ENCODE results near the gene PDE4D. TPM values are rescaled to one million over a fixed set of nuclear protein-coding genes. Genes with fewer than 3 reads are reported as not detected.

Gene PDE4D
- total RNA-seq, 1 donor from 2014 or later: 2.3 TPM

- H3K4me3 ChIP-seq: no peak overlapping the region
- H3K27me3 ChIP-seq: no peaks in the 10 kb centered on the region
- no peaks in the 10 kb centered on the region for H3K36me3 ChIP-seq
- Mint-ChIP-seq H3K9me3 (no peaks in the 10 kb centered on the region), H3K4me3 (no peak overlapping the region), H3K36me3 (no peaks in the 10 kb centered on the region), H3K4me1 (peaks cover 8% of the 10 kb centered on the region), H3K27me3 (ENCODE audit: insufficient read depth, low read depth) (peaks cover 2% of the 10 kb centered on the region), H3K27ac (no peak overlapping the region)
- H3K79me2 ChIP-seq (ENCODE audit: low read depth): no peaks in the 10 kb centered on the region
- H3K4me1 ChIP-seq: peaks cover 6% of the 10 kb centered on the region
- no peaks in the 10 kb centered on the region for H4K20me1 ChIP-seq (ENCODE audit: low read depth)
- H2AFZ ChIP-seq (replicated peaks): no peak overlapping the region
- H3F3A ChIP-seq (ENCODE audit: low read depth): no peaks in the 10 kb centered on the region
- H3K9ac ChIP-seq: no peak overlapping the region
- H3K9me3 ChIP-seq (ENCODE audit: low read depth): no peaks in the 10 kb centered on the region
- DNase-seq (ENCODE audit: low spot score): no peak
- no peak overlapping the region for H3K27ac ChIP-seq
- no peak overlapping the region for H3K4me2 ChIP-seq
- no peak for TF ChIP-seq EZH2 (IDR thresholded peaks at IDR 0.05)
- no peak for TF ChIP-seq CTCF (IDR thresholded peaks at IDR 0.05)
- TF ChIP-seq EZH2phosphoT487 (IDR thresholded peaks at IDR 0.05): no peak
Measured at GRCh38 chr5:59267033-59267432, 626.5 kb downstream of the PDE4D start.

- Histone ChIP-seq H3K4me1 (peaks cover 6% of the 10 kb centered on the region), H4K20me1 (ENCODE audit: low read depth) (no peaks in the 10 kb centered on the region), H3K27me3 (no peaks in the 10 kb centered on the region), H3K36me3 (no peaks in the 10 kb centered on the region), H3K9ac (no peak overlapping the region), H2AFZ (replicated peaks) (no peak overlapping the region), H3K4me2 (no peak overlapping the region), H3K27ac (no peak overlapping the region), H3F3A (ENCODE audit: low read depth) (no peaks in the 10 kb centered on the region), H3K4me3 (no peak overlapping the region), H3K9me3 (ENCODE audit: low read depth) (no peaks in the 10 kb centered on the region), H3K79me2 (ENCODE audit: low read depth) (no peaks in the 10 kb centered on the region)
- Mint-ChIP-seq H3K4me1 (peaks cover 8% of the 10 kb centered on the region), H3K27ac (no peak overlapping the region), H3K27me3 (ENCODE audit: insufficient read depth, low read depth) (peaks cover 2% of the 10 kb centered on the region), H3K9me3 (no peaks in the 10 kb centered on the region), H3K36me3 (no peaks in the 10 kb centered on the region), H3K4me3 (no peak overlapping the region)
- DNase-seq (ENCODE audit: low spot score): no peak
- TF ChIP-seq EZH2 (IDR thresholded peaks at IDR 0.05): no peak
Measured at GRCh38 chr5:59266410-59266809, 627.1 kb downstream of the PDE4D start.

GRCh38 chr5:59264639-59265245, 628.8 kb downstream of the PDE4D start:
- Histone ChIP-seq H3K27ac (no peak overlapping the region), H3K4me1 (peaks cover 6% of the 10 kb centered on the region), H3K79me2 (ENCODE audit: low read depth) (no peaks in the 10 kb centered on the region), H3K4me3 (no peak overlapping the region), H3K4me2 (no peak overlapping the region), H3K27me3 (no peaks in the 10 kb centered on the region), H3K36me3 (no peaks in the 10 kb centered on the region), H3F3A (ENCODE audit: low read depth) (no peaks in the 10 kb centered on the region), H3K9ac (no peak overlapping the region), H4K20me1 (ENCODE audit: low read depth) (no peaks in the 10 kb centered on the region), H3K9me3 (ENCODE audit: low read depth) (no peaks in the 10 kb centered on the region), H2AFZ (replicated peaks) (peak overlapping the region; percentile 9)
- peak; percentile 39 for DNase-seq (ENCODE audit: low spot score)
- H3K27ac Mint-ChIP-seq: no peak overlapping the region
- peaks cover 8% of the 10 kb centered on the region for H3K4me1 Mint-ChIP-seq
- H3K27me3 Mint-ChIP-seq (ENCODE audit: insufficient read depth, low read depth): peaks cover 2% of the 10 kb centered on the region
- H3K36me3 Mint-ChIP-seq: no peaks in the 10 kb centered on the region
- TF ChIP-seq EZH2 (IDR thresholded peaks at IDR 0.05) (no peak), CTCF (IDR thresholded peaks at IDR 0.05) (no peak), EZH2phosphoT487 (IDR thresholded peaks at IDR 0.05) (no peak)
- H3K4me3 Mint-ChIP-seq: no peak overlapping the region
- H3K9me3 Mint-ChIP-seq: no peaks in the 10 kb centered on the region

- H3K9me3 Mint-ChIP-seq: no peaks in the 10 kb centered on the region
Measured at GRCh38 chr5:59264013-59264412, 629.5 kb downstream of the PDE4D start.

More at GRCh38 chr5:59264013-59264412, 629.5 kb downstream of the PDE4D start:
- H3K9ac ChIP-seq: no peak overlapping the region
- H3F3A ChIP-seq (ENCODE audit: low read depth): no peaks in the 10 kb centered on the region
- no peak overlapping the region for H2AFZ ChIP-seq (replicated peaks)
- H3K27ac ChIP-seq: no peak overlapping the region
- H3K36me3 ChIP-seq: no peaks in the 10 kb centered on the region
- no peak overlapping the region for H3K4me3 Mint-ChIP-seq
- peaks cover 2% of the 10 kb centered on the region for H3K27me3 Mint-ChIP-seq (ENCODE audit: insufficient read depth, low read depth)
- TF ChIP-seq EZH2 (IDR thresholded peaks at IDR 0.05): no peak
- no peak for TF ChIP-seq CTCF (IDR thresholded peaks at IDR 0.05)
- H4K20me1 ChIP-seq (ENCODE audit: low read depth): no peaks in the 10 kb centered on the region
- DNase-seq (ENCODE audit: low spot score): no peak
- H3K36me3 Mint-ChIP-seq: no peaks in the 10 kb centered on the region
- no peak overlapping the region for H3K27ac Mint-ChIP-seq
- H3K27me3 ChIP-seq: no peaks in the 10 kb centered on the region
- peaks cover 6% of the 10 kb centered on the region for H3K4me1 ChIP-seq
- H3K79me2 ChIP-seq (ENCODE audit: low read depth): no peaks in the 10 kb centered on the region
- peaks cover 8% of the 10 kb centered on the region for H3K4me1 Mint-ChIP-seq
- no peak overlapping the region for H3K4me2 ChIP-seq
- H3K4me3 ChIP-seq: no peak overlapping the region
- no peaks in the 10 kb centered on the region for H3K9me3 ChIP-seq (ENCODE audit: low read depth)

Measured in neural progenitor cell (in vitro differentiated cells).